ENCODE results near the gene GALP. TPM values are rescaled to one million over a fixed set of nuclear protein-coding genes. Genes with fewer than 3 reads are reported as not detected.

GALP gene
- total RNA-seq, 1 donor from 2014 or later: not detected

GRCh38 chr19:56223481-56223880 lies 47.7 kb downstream of the GALP start:
- no peak for TF ChIP-seq CTCF (IDR thresholded peaks at IDR 0.05)
- TF ChIP-seq POLR2AphosphoS5 (IDR thresholded peaks at IDR 0.05; ENCODE audit: insufficient read depth in 1 of 2, low read depth in 1 of 2): no peak
- TF ChIP-seq POLR2A (IDR thresholded peaks at IDR 0.05): no peak
- no peak for DNase-seq (ENCODE audit: extremely low spot score in 2 of 2)
- Histone ChIP-seq H3K9me3 (no peaks in the 10 kb centered on the region), H3K27me3 (no peaks in the 10 kb centered on the region), H3K4me3 (no peak overlapping the region), H3K36me3 (no peaks in the 10 kb centered on the region), H3K4me1 (no peaks in the 10 kb centered on the region), H3K27ac (no peak overlapping the region)
- intact Hi-C loops (cut with DNase I): no loop called here

Small RNA genes lying within 50 kb of the gene (small RNA-seq; reads per million reads assigned to genes)
- not detected for gene AC024580.2

Other genes with a start within 250 kb of the GALP start
- not detected for gene NLRP13, start 243.7 kb upstream of the GALP start, total RNA-seq
- gene NLRP8, start 228.2 kb upstream of the GALP start, total RNA-seq: not detected
- not detected for gene NLRP5, start 189.2 kb upstream of the GALP start, total RNA-seq
- gene ZNF787, start 54.7 kb upstream of the GALP start, total RNA-seq: 13.5 TPM
- gene ZNF444, start 34.7 kb upstream of the GALP start, total RNA-seq: 28.7 TPM
- gene ZSCAN5B, start 21.8 kb downstream of the GALP start, total RNA-seq: not detected
- gene ZSCAN5C, start 26.3 kb downstream of the GALP start, total RNA-seq: not detected
- gene EDDM13, start 96.7 kb downstream of the GALP start, total RNA-seq: 7.6 TPM
- gene ZSCAN5A, start 138.8 kb downstream of the GALP start, total RNA-seq: 2.7 TPM
- 6.9 TPM for gene ZNF582, start 217.5 kb downstream of the GALP start, total RNA-seq
- 2.2 TPM for gene ZNF583, start 228.3 kb downstream of the GALP start, total RNA-seq

Data from vagina (tissue), 2 donors.